Upper lobe of left lung (tissue), 6 donors: ENCODE results near the gene WFIKKN1. TPM values are rescaled to one million over a fixed set of nuclear protein-coding genes. Genes with fewer than 3 reads are reported as not detected.

ENCODE experiments used
- ATAC-seq, 2 donors: fragments of 200-7000 bp; cut with Tn5 transposase; one replicate each; pipeline ENCODE4 v1.9.1; 2022; ENCODE audit warnings: mild to moderate bottlenecking in 2 of 2, moderate library complexity in 2 of 2; ENCODE audit not compliant: low FRiP score in 2 of 2
- DNase-seq, 2 donors: peaks; one replicate each; pipeline ENCODE4 v3.0.0-alpha.2; 2019 to 2020
- H3K27ac ChIP-seq, 4 donors: fragments of 200-600 bp; sonication (generic); one replicate each; pipeline ENCODE4 v1.5.1; 2016 to 2019
- H3K27me3 ChIP-seq, 4 donors: fragments of 200-600 bp; sonication (generic); one replicate each; pipeline ENCODE4 v1.5.1; 2017 to 2019
- H3K36me3 ChIP-seq, 4 donors: fragments of 200-600 bp; sonication (generic); one replicate each; pipeline ENCODE4 v1.5.1; 2016 to 2019
- H3K4me1 ChIP-seq, 4 donors: fragments of 200-600 bp; sonication (generic); one replicate each; pipeline ENCODE4 v1.5.1; 2018 to 2019
- H3K4me3 ChIP-seq, 4 donors: fragments of 200-600 bp; sonication (generic); one replicate each; pipeline ENCODE4 v1.5.1; 2017 to 2019; ENCODE audit warnings: mild to moderate bottlenecking in 2 of 4, moderate library complexity in 1 of 4
- H3K9me3 ChIP-seq, 4 donors: fragments of 200-600 bp; sonication (generic); one replicate each; pipeline ENCODE4 v1.5.1; 2018 to 2019
- EP300 ChIP-seq, 4 donors: sonication (generic); formaldehyde crosslinking; IDR thresholded peaks; one replicate each; pipeline ENCODE4 v1.5.1; 2017; ENCODE audit warnings: antibody characterized with exemption in 4 of 4, control low read depth in 2 of 4
- POLR2A ChIP-seq, 4 donors: fragments of 450-650 bp; IDR thresholded peaks; one replicate each; pipeline ENCODE4 v1.5.1; 2016 to 2017; ENCODE audit warnings: antibody characterized with exemption in 4 of 4, mild to moderate bottlenecking in 2 of 4
- POLR2AphosphoS5 ChIP-seq, 2 donors: sonication (generic); formaldehyde crosslinking; IDR thresholded peaks; one replicate each; pipeline ENCODE4 v1.5.1; 2017; ENCODE audit warnings: antibody characterized with exemption in 2 of 2
- WGBS, 2 donors: methylation state at CpG; one replicate each; pipeline ENCODE4 v1.1.5; 2017 to 2018; 5-methylcytosine and 5-hydroxymethylcytosine counted together
- total RNA-seq, 6 donors: library from RNA; depleted of rRNA in 4 of 6; stranded (reverse); fragments of >200 nt in 4 of 6; gene quantifications; one replicate each; pipeline versions ENCODE4 v1.1.0 to v1.2.1, GENCODE V29; 2016 to 2021
- TF ChIP-seq, protein P1 (sequence below), 6 experiments: fragments of 450-650 bp in 4 of 6; fragments of 200-600 bp in 2 of 6; sonication (generic) in 2 of 6; IDR thresholded peaks; one replicate each; pipeline ENCODE4 v1.5.1; 2016 to 2019; ENCODE audit warnings: antibody characterized with exemption in 6 of 6
- donor health status: DM: no; HTN: no; CAD: no; lungs with moderate emphysema.
- donor health status: DM: no; HTN: yes; CAD: no; lungs with severe emphysema.

The WFIKKN1 gene
- total RNA-seq, 6 donors from 2014 or later, result 1.7 to 16.8 (median 5.8) TPM

- Histone ChIP-seq H3K36me3 (peaks cover 24 to 52% (median 46%) of the 10 kb centered on the region in 4 donors), H3K9me3 (no peaks in the 10 kb centered on the region), H3K27ac (no peak overlapping the region), H3K4me1 (peaks cover 28 to 47% (median 30%) of the 10 kb centered on the region in 4 donors), H3K4me3 (no peak overlapping the region), H3K27me3 (no peaks in the 10 kb centered on the region)
- DNase-seq (peak in 1 of 2 donors; percentile 84), ATAC-seq (no peak)
- no peak for TF ChIP-seq EP300 (IDR thresholded peaks at IDR 0.05)
- WGBS, 2 donors, result 91 to 97% methylated on average over 6 to 36 of the region's 40 CpGs
Measured at GRCh38 chr16:671353-672131, 40.8 kb downstream of the WFIKKN1 start.

- TF ChIP-seq POLR2A (IDR thresholded peaks at IDR 0.05), result no peak
- TF ChIP-seq EP300 (IDR thresholded peaks at IDR 0.05), result no peak
- TF ChIP-seq, protein P1, sequence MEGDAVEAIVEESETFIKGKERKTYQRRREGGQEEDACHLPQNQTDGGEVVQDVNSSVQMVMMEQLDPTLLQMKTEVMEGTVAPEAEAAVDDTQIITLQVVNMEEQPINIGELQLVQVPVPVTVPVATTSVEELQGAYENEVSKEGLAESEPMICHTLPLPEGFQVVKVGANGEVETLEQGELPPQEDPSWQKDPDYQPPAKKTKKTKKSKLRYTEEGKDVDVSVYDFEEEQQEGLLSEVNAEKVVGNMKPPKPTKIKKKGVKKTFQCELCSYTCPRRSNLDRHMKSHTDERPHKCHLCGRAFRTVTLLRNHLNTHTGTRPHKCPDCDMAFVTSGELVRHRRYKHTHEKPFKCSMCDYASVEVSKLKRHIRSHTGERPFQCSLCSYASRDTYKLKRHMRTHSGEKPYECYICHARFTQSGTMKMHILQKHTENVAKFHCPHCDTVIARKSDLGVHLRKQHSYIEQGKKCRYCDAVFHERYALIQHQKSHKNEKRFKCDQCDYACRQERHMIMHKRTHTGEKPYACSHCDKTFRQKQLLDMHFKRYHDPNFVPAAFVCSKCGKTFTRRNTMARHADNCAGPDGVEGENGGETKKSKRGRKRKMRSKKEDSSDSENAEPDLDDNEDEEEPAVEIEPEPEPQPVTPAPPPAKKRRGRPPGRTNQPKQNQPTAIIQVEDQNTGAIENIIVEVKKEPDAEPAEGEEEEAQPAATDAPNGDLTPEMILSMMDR (IDR thresholded peaks at IDR 0.05), result no peak
- TF ChIP-seq POLR2AphosphoS5 (IDR thresholded peaks at IDR 0.05), result no peak
- Histone ChIP-seq H3K4me3 (no peak overlapping the region), H3K9me3 (no peaks in the 10 kb centered on the region), H3K4me1 (peaks cover 26 to 50% (median 28%) of the 10 kb centered on the region in 4 donors), H3K36me3 (peaks cover 24 to 52% (median 46%) of the 10 kb centered on the region in 4 donors), H3K27me3 (no peaks in the 10 kb centered on the region), H3K27ac (no peak overlapping the region)
- WGBS, 2 donors, result 97 to 100% methylated on average over 2 to 13 of the region's 19 CpGs
- ATAC-seq (no peak), DNase-seq (peak in 1 of 2 donors; percentile 84)
Measured at GRCh38 chr16:672371-672770, 41.6 kb downstream of the WFIKKN1 start.

- peaks cover 24 to 52% (median 46%) of the 10 kb centered on the region in 4 donors for H3K36me3 ChIP-seq
- H3K4me1 ChIP-seq, result peaks cover 22 to 46% (median 24%) of the 10 kb centered on the region in 4 donors
Measured at GRCh38 chr16:672851-673250, 42.1 kb downstream of the WFIKKN1 start.

GRCh38 chr16:673399-673991 is 42.7 kb downstream of the WFIKKN1 start:
- Histone ChIP-seq H3K27me3 (no peaks in the 10 kb centered on the region), H3K9me3 (no peaks in the 10 kb centered on the region), H3K36me3 (peaks cover 24 to 52% (median 46%) of the 10 kb centered on the region in 4 donors), H3K4me3 (no peak overlapping the region), H3K27ac (no peak overlapping the region), H3K4me1 (peaks cover 22 to 43% (median 23%) of the 10 kb centered on the region in 4 donors)
- 93% methylated on average over 13 of the region's 18 CpGs; no CpG with 5 or more reads in 1 of the 2 donors for WGBS, 2 donors
- peak in 1 of 2 donors; percentile 74 for DNase-seq
- TF ChIP-seq POLR2AphosphoS5 (IDR thresholded peaks at IDR 0.05) (no peak), POLR2A (IDR thresholded peaks at IDR 0.05) (no peak), EP300 (IDR thresholded peaks at IDR 0.05) (no peak)
- TF ChIP-seq, protein P1 (IDR thresholded peaks at IDR 0.05), result no peak
- no peak for ATAC-seq

More at GRCh38 chr16:672851-673250, 42.1 kb downstream of the WFIKKN1 start:
- no peaks in the 10 kb centered on the region for H3K9me3 ChIP-seq
- no peak for ATAC-seq
- TF ChIP-seq POLR2AphosphoS5 (IDR thresholded peaks at IDR 0.05) (no peak), EP300 (IDR thresholded peaks at IDR 0.05) (no peak), POLR2A (IDR thresholded peaks at IDR 0.05) (no peak)
- TF ChIP-seq, protein P1 (IDR thresholded peaks at IDR 0.05), result no peak
- H3K27me3 ChIP-seq, result no peaks in the 10 kb centered on the region
- H3K4me3 ChIP-seq, result no peak overlapping the region
- 95 to 99% methylated on average over 20 to 21 of the region's 21 CpGs for WGBS, 2 donors
- H3K27ac ChIP-seq, result no peak overlapping the region
- DNase-seq, result peak in 1 of 2 donors; percentile 82

DNA sequence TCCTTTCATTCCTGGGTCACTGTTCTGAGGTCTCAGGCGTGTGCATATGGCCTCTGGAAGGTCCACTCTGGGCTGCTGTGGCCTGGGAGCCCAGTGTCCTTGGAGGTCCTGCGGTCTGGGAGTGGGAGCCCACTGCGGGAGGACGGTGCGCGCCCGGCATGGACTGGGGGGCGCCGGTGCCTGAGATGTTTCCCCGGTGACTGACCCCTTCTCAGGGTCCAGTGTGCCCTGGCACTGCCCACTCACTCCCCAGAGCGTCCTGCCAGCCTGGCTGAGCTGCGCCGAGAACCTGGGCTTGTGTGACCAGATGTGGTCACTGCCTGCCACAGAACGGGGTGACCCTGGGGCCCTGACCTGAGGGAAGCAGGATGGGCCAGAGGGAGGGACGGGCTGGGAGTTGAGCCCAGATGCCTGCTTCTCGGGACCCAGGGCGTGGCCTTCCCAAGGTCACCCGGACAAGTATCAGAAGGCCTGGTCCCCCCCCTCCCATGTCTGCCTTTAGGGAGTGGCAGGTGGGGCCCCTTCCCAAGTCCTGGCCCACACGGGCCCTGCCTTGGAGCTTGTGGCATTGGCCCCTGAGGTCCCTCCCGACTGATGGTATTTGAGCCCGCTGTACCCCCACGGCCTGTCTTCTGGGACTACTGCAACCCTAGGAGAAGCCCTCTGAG is 43.6 kb downstream of the WFIKKN1 start:
- no peaks in the 10 kb centered on the region for H3K27me3 ChIP-seq
- ATAC-seq, result no peak
- H3K9me3 ChIP-seq, result no peaks in the 10 kb centered on the region
- no peak overlapping the region for H3K4me3 ChIP-seq
- 87 to 100% methylated on average over 1 to 21 of the region's 22 CpGs for WGBS, 2 donors
- H3K4me1 ChIP-seq, result peaks cover 15 to 39% (median 19%) of the 10 kb centered on the region in 4 donors
- TF ChIP-seq, protein P1 (IDR thresholded peaks at IDR 0.05), result no peak
- TF ChIP-seq EP300 (IDR thresholded peaks at IDR 0.05), result no peak
- TF ChIP-seq POLR2AphosphoS5 (IDR thresholded peaks at IDR 0.05), result no peak
- TF ChIP-seq POLR2A (IDR thresholded peaks at IDR 0.05), result no peak
- peaks cover 24 to 48% (median 44%) of the 10 kb centered on the region in 4 donors for H3K36me3 ChIP-seq
- no peak overlapping the region for H3K27ac ChIP-seq
- peak in 1 of 2 donors; percentile 80 for DNase-seq
